Right atrium auricular region (tissue), 2 donors: ENCODE data around the gene DDX23. TPM values are rescaled to one million over a fixed set of nuclear protein-coding genes. Genes with fewer than 3 reads are reported as not detected.

ENCODE experiments used
- DNase-seq: peaks from one replicate; pipeline ENCODE4 v3.0.0-alpha.2; 2019; ENCODE audit warnings: low spot score
- H3K27ac ChIP-seq, 2 donors: fragments of 200-600 bp; sonication (generic); 1 replicate in 1 of 2; 2 replicates in 1 of 2; pipeline ENCODE4 v1.5.1; 2016 to 2019
- H3K27me3 ChIP-seq, 2 donors: fragments of 200-600 bp; sonication (generic); one replicate each; pipeline versions ENCODE4 v1.5.1 to v1.6.0; 2017 to 2019
- H3K36me3 ChIP-seq: fragments of 200-600 bp; sonication (generic); one replicate; pipeline ENCODE4 v1.5.1; 2016
- H3K4me1 ChIP-seq, 2 donors: fragments of 200-600 bp; sonication (generic); one replicate each; pipeline versions ENCODE4 v1.5.1 to v1.6.0; 2017 to 2019
- H3K4me3 ChIP-seq, 2 donors: fragments of 200-600 bp; sonication (generic); 1 replicate in 1 of 2; 2 replicates in 1 of 2; pipeline ENCODE4 v1.5.1; 2017 to 2019; ENCODE audit warnings: mild to moderate bottlenecking in 1 of 2, moderate library complexity in 1 of 2
- H3K9me3 ChIP-seq, 2 donors: fragments of 200-600 bp; sonication (generic); one replicate each; pipeline ENCODE4 v1.5.1; 2019
- total RNA-seq, 2 donors: library from RNA; depleted of rRNA; stranded (reverse); fragments of >200 nt; gene quantifications; one replicate each; pipeline ENCODE4 v1.1.0, GENCODE V29; 2016
- TF ChIP-seq, protein P1 (sequence below), 2 donors: fragments of 200-600 bp; sonication (generic); IDR thresholded peaks; one replicate each; pipeline ENCODE4 v1.5.1; 2019; ENCODE audit warnings: antibody characterized with exemption in 2 of 2

Gene DDX23
- total RNA-seq, 2 donors from 2014 or later: 28.3 to 34.2 TPM

DNA sequence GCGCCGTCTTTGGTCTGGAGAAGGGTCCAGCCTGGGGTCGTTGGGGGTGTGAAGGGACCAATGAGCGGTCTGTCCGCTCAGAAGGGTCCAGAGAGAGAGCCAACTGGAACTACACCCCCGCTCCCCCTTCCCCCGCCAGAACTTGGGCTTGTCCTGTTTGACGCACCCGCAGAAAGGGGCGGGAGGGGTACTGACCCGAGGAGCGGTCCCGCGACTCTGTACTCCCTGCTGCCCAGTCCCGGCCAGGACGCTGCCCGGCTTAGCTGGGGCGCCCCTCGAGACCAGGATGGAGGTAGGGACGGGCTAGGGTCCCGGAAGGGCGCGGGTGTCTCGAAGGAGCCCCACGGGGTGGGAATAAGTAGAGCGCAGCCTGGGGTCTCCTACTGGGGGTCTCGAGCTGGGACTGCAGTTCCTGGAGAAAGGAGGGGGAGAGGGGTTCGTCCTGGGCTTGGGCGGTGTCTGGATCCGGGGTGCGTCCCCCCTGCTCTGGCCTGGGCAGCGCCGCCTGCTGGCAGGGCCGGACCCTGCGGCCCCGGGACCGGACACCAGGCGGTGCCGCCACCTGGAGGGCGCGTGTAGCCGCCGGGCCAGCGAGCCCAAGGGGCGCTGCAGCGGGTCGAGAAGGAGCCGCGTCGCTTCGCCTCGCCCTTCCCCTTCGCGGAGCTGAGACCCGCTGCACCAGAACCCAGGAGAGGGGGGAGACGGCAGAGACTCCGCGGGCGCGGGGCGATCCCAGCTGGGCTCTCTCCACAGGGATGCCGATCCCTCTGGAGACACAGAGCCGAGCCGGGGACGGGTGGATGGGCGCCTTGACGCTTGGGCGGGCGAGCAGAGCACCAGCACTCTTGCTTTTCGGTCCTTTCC, 37.5 kb downstream of the DDX23 start:
- peak; percentile 80 for DNase-seq
- Histone ChIP-seq H3K9me3 (no peaks in the 10 kb centered on the region), H3K27me3 (no peaks in the 10 kb centered on the region), H3K36me3 (no peaks in the 10 kb centered on the region), H3K27ac (peak overlapping the region; percentile 75 to 88), H3K4me1 (peaks cover 0 to 44% of the 10 kb centered on the region in 2 donors), H3K4me3 (peak overlapping the region; percentile 64 to 79)
- TF ChIP-seq, protein P1, sequence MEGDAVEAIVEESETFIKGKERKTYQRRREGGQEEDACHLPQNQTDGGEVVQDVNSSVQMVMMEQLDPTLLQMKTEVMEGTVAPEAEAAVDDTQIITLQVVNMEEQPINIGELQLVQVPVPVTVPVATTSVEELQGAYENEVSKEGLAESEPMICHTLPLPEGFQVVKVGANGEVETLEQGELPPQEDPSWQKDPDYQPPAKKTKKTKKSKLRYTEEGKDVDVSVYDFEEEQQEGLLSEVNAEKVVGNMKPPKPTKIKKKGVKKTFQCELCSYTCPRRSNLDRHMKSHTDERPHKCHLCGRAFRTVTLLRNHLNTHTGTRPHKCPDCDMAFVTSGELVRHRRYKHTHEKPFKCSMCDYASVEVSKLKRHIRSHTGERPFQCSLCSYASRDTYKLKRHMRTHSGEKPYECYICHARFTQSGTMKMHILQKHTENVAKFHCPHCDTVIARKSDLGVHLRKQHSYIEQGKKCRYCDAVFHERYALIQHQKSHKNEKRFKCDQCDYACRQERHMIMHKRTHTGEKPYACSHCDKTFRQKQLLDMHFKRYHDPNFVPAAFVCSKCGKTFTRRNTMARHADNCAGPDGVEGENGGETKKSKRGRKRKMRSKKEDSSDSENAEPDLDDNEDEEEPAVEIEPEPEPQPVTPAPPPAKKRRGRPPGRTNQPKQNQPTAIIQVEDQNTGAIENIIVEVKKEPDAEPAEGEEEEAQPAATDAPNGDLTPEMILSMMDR (IDR thresholded peaks at IDR 0.05): peak; percentile 99 to 100

DNA sequence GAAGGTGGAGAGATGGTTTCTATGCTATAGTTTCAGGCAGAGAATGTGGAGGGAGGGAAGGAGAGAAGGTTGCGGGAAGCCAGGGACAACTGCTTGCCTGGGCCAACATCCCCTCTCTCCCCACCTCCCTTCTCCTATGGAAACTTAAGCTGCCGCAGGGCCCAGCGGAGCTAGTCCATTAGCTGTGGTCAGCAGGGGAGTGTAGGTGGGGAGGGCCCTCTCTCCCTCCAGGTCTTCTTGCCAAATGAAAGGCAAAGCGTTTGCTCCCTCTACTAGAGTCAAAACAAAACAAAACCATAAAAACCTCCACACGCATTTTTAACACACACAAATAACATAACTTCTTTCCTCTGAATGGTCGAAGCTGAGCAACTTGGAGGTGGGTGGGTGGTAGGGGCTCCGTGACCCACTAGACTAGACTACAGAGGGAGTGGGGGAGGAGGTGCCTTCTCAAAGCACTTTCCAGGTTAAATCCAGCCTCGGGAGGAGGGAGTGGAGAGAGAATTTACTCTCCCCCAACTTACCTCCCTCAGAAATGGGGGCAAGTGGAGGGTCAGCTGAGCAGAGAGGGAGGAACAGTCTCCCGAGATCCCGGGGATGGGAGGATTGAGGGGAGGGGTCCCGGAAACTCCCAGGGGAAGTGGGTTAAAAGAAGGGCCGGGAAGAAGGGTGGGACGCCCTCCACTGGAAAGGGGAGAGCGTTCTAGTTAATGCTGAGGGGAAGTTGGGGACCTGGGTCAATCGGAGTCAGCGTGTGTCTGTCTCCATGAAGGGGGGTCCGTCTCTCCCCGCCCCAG, 38.3 kb downstream of the DDX23 start:
- Histone ChIP-seq H3K4me1 (peaks cover 0 to 39% of the 10 kb centered on the region in 2 donors), H3K4me3 (peak overlapping the region; percentile 64 to 79), H3K27ac (peak overlapping the region; percentile 75 to 88), H3K36me3 (no peaks in the 10 kb centered on the region), H3K9me3 (no peaks in the 10 kb centered on the region), H3K27me3 (no peaks in the 10 kb centered on the region)
- DNase-seq: no peak
- TF ChIP-seq, protein P1 (IDR thresholded peaks at IDR 0.05): no peak

- H3K4me3 ChIP-seq: no peak overlapping the region
- H3K27me3 ChIP-seq: no peaks in the 10 kb centered on the region
- no peak for DNase-seq
- TF ChIP-seq, protein P1 (IDR thresholded peaks at IDR 0.05): no peak
- no peaks in the 10 kb centered on the region for H3K9me3 ChIP-seq
- H3K27ac ChIP-seq: no peak overlapping the region
- peaks cover 0 to 32% of the 10 kb centered on the region in 2 donors for H3K4me1 ChIP-seq
- no peaks in the 10 kb centered on the region for H3K36me3 ChIP-seq
Measured at GRCh38 chr12:48812389-48812788, 39.6 kb downstream of the DDX23 start.

- no peak overlapping the region for H3K4me3 ChIP-seq
- no peak overlapping the region for H3K27ac ChIP-seq
- H3K36me3 ChIP-seq: no peaks in the 10 kb centered on the region
- no peaks in the 10 kb centered on the region for H3K9me3 ChIP-seq
- peaks cover 0 to 31% of the 10 kb centered on the region in 2 donors for H3K4me1 ChIP-seq
- TF ChIP-seq, protein P1 (IDR thresholded peaks at IDR 0.05): no peak
- H3K27me3 ChIP-seq: no peaks in the 10 kb centered on the region
- DNase-seq: no peak
Measured at GRCh38 chr12:48811437-48812090, 40.4 kb downstream of the DDX23 start.

- no peak overlapping the region for H3K4me3 ChIP-seq
- H3K27ac ChIP-seq: no peak overlapping the region
- DNase-seq: no peak
- H3K27me3 ChIP-seq: no peaks in the 10 kb centered on the region
- H3K9me3 ChIP-seq: no peaks in the 10 kb centered on the region
- TF ChIP-seq, protein P1 (IDR thresholded peaks at IDR 0.05): no peak
- no peaks in the 10 kb centered on the region for H3K36me3 ChIP-seq
- H3K4me1 ChIP-seq: peaks cover 0 to 25% of the 10 kb centered on the region in 2 donors
Measured at GRCh38 chr12:48810903-48811431, 41.0 kb downstream of the DDX23 start.
